Epithelial cell of esophagus (primary cell): ENCODE data around the gene PLBD1.
A peak's percentile ranks its signal among the peaks of the same experiment; 100 is the strongest.

Experiments used
- DNase-seq: peaks from one replicate; pipeline ENCODE4 v3.0.0; 2010; ENCODE audit warnings: low read depth
- H3K4me3 ChIP-seq: 2 replicates; pipeline ENCODE4 v1.5.1; 2011; ENCODE audit warnings: mild to moderate bottlenecking, low read length, control low read depth
- CTCF ChIP-seq: IDR thresholded peaks from 2 replicates; pipeline ENCODE4 v1.5.1; 2011; ENCODE audit warnings: low read depth, mild to moderate bottlenecking, low read length, control low read depth, inconsistent platforms; ENCODE audit not compliant: insufficient read depth; ENCODE audit errors: missing control alignments

PLBD1 gene

GRCh38 chr12:14481201-14481600 lies 86.5 kb downstream of the PLBD1 start:
- H3K4me3 ChIP-seq: no peak overlapping the region
- no peak for TF ChIP-seq CTCF
- DNase-seq: no peak

- no peak overlapping the region for H3K4me3 ChIP-seq
- no peak for DNase-seq
- no peak for TF ChIP-seq CTCF
Measured at GRCh38 chr12:14479004-14479403, 88.7 kb downstream of the PLBD1 start.

- H3K4me3 ChIP-seq: no peak overlapping the region
- DNase-seq: peak; percentile 14
- no peak for TF ChIP-seq CTCF
Measured at GRCh38 chr12:14473707-14474287, 93.9 kb downstream of the PLBD1 start.

GRCh38 chr12:14471497-14471896 lies 96.2 kb downstream of the PLBD1 start:
- no peak overlapping the region for H3K4me3 ChIP-seq
- DNase-seq: no peak
- no peak for TF ChIP-seq CTCF

GRCh38 chr12:14460212-14460841 lies 107.4 kb downstream of the PLBD1 start:
- DNase-seq: no peak
- TF ChIP-seq CTCF: no peak
- H3K4me3 ChIP-seq: no peak overlapping the region

GRCh38 chr12:14454098-14454907 lies 113.4 kb downstream of the PLBD1 start:
- DNase-seq: peak; percentile 57
- no peak overlapping the region for H3K4me3 ChIP-seq
- peak; percentile 65 for TF ChIP-seq CTCF
